ENCODE results near the gene TNFRSF18. TPM values are rescaled to one million over a fixed set of nuclear protein-coding genes. Genes with fewer than 3 reads are reported as not detected.

TNFRSF18 gene
- total and polyA plus RNA-seq, 2 donors (not counting 3 experiments of a cell fraction or from before 2014, with no cell fraction given), result not detected

DNA sequence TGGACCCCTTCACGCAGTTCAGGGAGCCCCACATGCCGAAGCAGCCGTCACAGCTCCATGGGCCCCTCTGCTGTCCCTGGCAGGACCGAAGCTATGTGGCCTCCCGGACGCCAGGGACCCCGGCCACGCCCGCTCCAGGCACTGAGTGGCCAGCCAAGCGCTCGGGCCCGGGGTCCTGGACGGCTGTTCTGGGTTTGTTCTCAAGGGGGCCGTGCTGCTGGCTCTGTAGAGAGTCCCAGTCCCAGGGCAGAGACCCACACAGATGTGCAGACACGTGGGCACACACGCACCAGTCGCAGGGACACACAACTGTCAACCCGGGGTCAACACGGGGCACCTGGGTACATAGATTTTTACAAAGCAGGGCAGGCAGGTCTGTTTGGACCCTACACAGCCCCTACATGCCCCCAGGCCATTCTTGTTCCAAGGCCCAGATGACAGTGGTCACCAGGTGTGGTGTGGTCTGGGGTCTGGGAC lies 32.3 kb upstream of the TNFRSF18 start:
- H3K27ac ChIP-seq (ENCODE audit: insufficient read depth, low read depth, low read length), result no peak overlapping the region
- intact Hi-C loops (cut with micrococcal nuclease) (no loop called here), dilution Hi-C loops (cut with MboI; ENCODE audit: extremely low pct_ligation_motif_present, low sequenced_read_pairs) (no loop called here)
- H3K9me3 ChIP-seq (replicated peaks; ENCODE audit: control insufficient read depth, insufficient read depth, low read length), result no peaks in the 10 kb centered on the region
- POLR2A ChIA-PET, result no interaction called here
- no TSS peak for BruUV-seq (replicated peaks)
- TF ChIP-seq JUN (IDR thresholded peaks at IDR 0.05; ENCODE audit: borderline replicate concordance, insufficient read depth, insufficient read length, low read depth), result no peak
- TF ChIP-seq, protein P1, sequence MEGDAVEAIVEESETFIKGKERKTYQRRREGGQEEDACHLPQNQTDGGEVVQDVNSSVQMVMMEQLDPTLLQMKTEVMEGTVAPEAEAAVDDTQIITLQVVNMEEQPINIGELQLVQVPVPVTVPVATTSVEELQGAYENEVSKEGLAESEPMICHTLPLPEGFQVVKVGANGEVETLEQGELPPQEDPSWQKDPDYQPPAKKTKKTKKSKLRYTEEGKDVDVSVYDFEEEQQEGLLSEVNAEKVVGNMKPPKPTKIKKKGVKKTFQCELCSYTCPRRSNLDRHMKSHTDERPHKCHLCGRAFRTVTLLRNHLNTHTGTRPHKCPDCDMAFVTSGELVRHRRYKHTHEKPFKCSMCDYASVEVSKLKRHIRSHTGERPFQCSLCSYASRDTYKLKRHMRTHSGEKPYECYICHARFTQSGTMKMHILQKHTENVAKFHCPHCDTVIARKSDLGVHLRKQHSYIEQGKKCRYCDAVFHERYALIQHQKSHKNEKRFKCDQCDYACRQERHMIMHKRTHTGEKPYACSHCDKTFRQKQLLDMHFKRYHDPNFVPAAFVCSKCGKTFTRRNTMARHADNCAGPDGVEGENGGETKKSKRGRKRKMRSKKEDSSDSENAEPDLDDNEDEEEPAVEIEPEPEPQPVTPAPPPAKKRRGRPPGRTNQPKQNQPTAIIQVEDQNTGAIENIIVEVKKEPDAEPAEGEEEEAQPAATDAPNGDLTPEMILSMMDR (IDR thresholded peaks at IDR 0.05; ENCODE audit: extremely low read depth in 1 of 2, insufficient read depth in 1 of 2, low read depth in 1 of 2, low read length in 2 of 2), result no peak
- no peak for TF ChIP-seq EZH2 (IDR thresholded peaks at IDR 0.05; ENCODE audit: borderline replicate concordance, low read depth, low read length, severe bottlenecking)
- TF ChIP-seq FOS (IDR thresholded peaks at IDR 0.05; ENCODE audit: borderline replicate concordance, insufficient read depth, low read length), result no peak
- no peak for TF ChIP-seq GATA2 (IDR thresholded peaks at IDR 0.05; ENCODE audit: insufficient read depth, insufficient read length, low read depth, low read length)
- no peak for TF ChIP-seq POLR2A (IDR thresholded peaks at IDR 0.05; ENCODE audit: low read depth, low read length)
- no peak for TF ChIP-seq MYC (IDR thresholded peaks at IDR 0.05; ENCODE audit: low read depth, low read length)
- TF ChIP-seq POLR2AphosphoS5 (IDR thresholded peaks at IDR 0.05; ENCODE audit: insufficient read depth, low read depth, low read length), result no peak
- TF ChIP-seq, protein P2, sequence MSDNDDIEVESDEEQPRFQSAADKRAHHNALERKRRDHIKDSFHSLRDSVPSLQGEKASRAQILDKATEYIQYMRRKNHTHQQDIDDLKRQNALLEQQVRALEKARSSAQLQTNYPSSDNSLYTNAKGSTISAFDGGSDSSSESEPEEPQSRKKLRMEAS (IDR thresholded peaks at IDR 0.05; ENCODE audit: insufficient read depth, insufficient read length), result no peak
- H3K4me3 ChIP-seq (replicated peaks in 1 of 3; ENCODE audit: insufficient read depth in 1 of 3, low read depth in 1 of 3, low read length in 3 of 3), result no peak overlapping the region
- no peak for DNase-seq (ENCODE audit: low read depth, low spot score)
- no peaks in the 10 kb centered on the region for H3K9me1 ChIP-seq (replicated peaks; ENCODE audit: control insufficient read depth, extremely low read depth, insufficient read depth, low read length)
- FAIRE-seq, result no peak
- H3K79me2 ChIP-seq (ENCODE audit: control insufficient read depth, insufficient read depth, low read length), result peaks cover 7% of the 10 kb centered on the region
- no peaks in the 10 kb centered on the region for H4K20me1 ChIP-seq (replicated peaks; ENCODE audit: control insufficient read depth, extremely low read depth, insufficient read depth, low read length)
- H3K36me3 ChIP-seq (ENCODE audit: control insufficient read depth in 2 of 2, extremely low read depth in 1 of 2, insufficient read depth in 2 of 2, low read length in 2 of 2), result no peaks in the 10 kb centered on the region
- no peak overlapping the region for H3K4me2 ChIP-seq (ENCODE audit: insufficient read depth, low read length)
- no peaks in the 10 kb centered on the region for H3K4me1 ChIP-seq (ENCODE audit: control insufficient read depth, extremely low read depth, insufficient read depth, low read length)
- H3K9ac ChIP-seq (replicated peaks; ENCODE audit: extremely low read depth, insufficient read depth, low read length), result no peak overlapping the region
- no peak overlapping the region for H2AFZ ChIP-seq (ENCODE audit: low read depth, low read length)
- no peaks in the 10 kb centered on the region for H3K27me3 ChIP-seq (ENCODE audit: control insufficient read depth in 2 of 2, insufficient read depth in 2 of 2, low read length in 2 of 2)
- CTCF ChIA-PET, result interaction anchor here (1.1 to 1.3 kb wide), 2 partner anchors 52 to 116 kb away, joined by 3 to 9 read pairs; no protein-coding TSS in a partner anchor

Measured in endothelial cell of umbilical vein (primary cell).